Measurements from ENCODE around the gene MED6.

MED6 gene

GRCh38 chr14:70624972-70625371, 24.5 kb upstream of the MED6 start:
- no peak for DNase-seq
- Histone ChIP-seq H3K36me3 (replicated peaks; ENCODE audit: insufficient read depth, low read length) (no peaks in the 10 kb centered on the region), H3K27ac (ENCODE audit: low read length) (no peak overlapping the region), H2AFZ (ENCODE audit: low read length) (no peak overlapping the region), H3K4me2 (ENCODE audit: low read depth, low read length) (no peak overlapping the region), H4K20me1 (ENCODE audit: insufficient read depth, low read length) (no peaks in the 10 kb centered on the region), H3K27me3 (replicated peaks; ENCODE audit: insufficient read depth, low read length) (no peaks in the 10 kb centered on the region), H3K9me3 (replicated peaks; ENCODE audit: insufficient read depth, low read length) (no peaks in the 10 kb centered on the region), H3K9ac (ENCODE audit: low read length) (no peak overlapping the region), H3K4me3 (ENCODE audit: low read length) (no peak overlapping the region), H3K4me1 (ENCODE audit: low read length) (no peaks in the 10 kb centered on the region), H3F3A (ENCODE audit: insufficient read depth, low read length) (no peaks in the 10 kb centered on the region), H3K9me2 (replicated peaks; ENCODE audit: insufficient read depth, low read length) (no peaks in the 10 kb centered on the region), H3K79me2 (ENCODE audit: low read length) (no peaks in the 10 kb centered on the region)
- TF ChIP-seq EZH2 (optimal IDR thresholded peaks at IDR 0.05; ENCODE audit: low read depth, low read length) (no peak), CTCF (IDR thresholded peaks at IDR 0.05; ENCODE audit: low read length) (no peak), EZH2phosphoT487 (IDR thresholded peaks at IDR 0.05; ENCODE audit: low read length) (no peak)

GRCh38 chr14:70622111-70622712, 21.8 kb upstream of the MED6 start:
- peak; percentile 38 for DNase-seq
- Histone ChIP-seq H3K27ac (ENCODE audit: low read length) (no peak overlapping the region), H3K9me2 (replicated peaks; ENCODE audit: insufficient read depth, low read length) (no peaks in the 10 kb centered on the region), H3K79me2 (ENCODE audit: low read length) (no peaks in the 10 kb centered on the region), H3K9me3 (replicated peaks; ENCODE audit: insufficient read depth, low read length) (no peaks in the 10 kb centered on the region), H3K27me3 (replicated peaks; ENCODE audit: insufficient read depth, low read length) (no peaks in the 10 kb centered on the region), H3K4me1 (ENCODE audit: low read length) (no peaks in the 10 kb centered on the region), H3K9ac (ENCODE audit: low read length) (no peak overlapping the region), H4K20me1 (ENCODE audit: insufficient read depth, low read length) (no peaks in the 10 kb centered on the region), H3F3A (ENCODE audit: insufficient read depth, low read length) (no peaks in the 10 kb centered on the region), H3K4me2 (ENCODE audit: low read depth, low read length) (no peak overlapping the region), H3K4me3 (ENCODE audit: low read length) (no peak overlapping the region), H2AFZ (ENCODE audit: low read length) (no peak overlapping the region), H3K36me3 (replicated peaks; ENCODE audit: insufficient read depth, low read length) (no peaks in the 10 kb centered on the region)
- TF ChIP-seq CTCF (IDR thresholded peaks at IDR 0.05; ENCODE audit: low read length) (peak; percentile 57), EZH2phosphoT487 (IDR thresholded peaks at IDR 0.05; ENCODE audit: low read length) (no peak), EZH2 (optimal IDR thresholded peaks at IDR 0.05; ENCODE audit: low read depth, low read length) (no peak)

- no peak for TF ChIP-seq EZH2phosphoT487 (IDR thresholded peaks at IDR 0.05; ENCODE audit: low read length)
- TF ChIP-seq EZH2 (optimal IDR thresholded peaks at IDR 0.05; ENCODE audit: low read depth, low read length) = no peak
- TF ChIP-seq CTCF (IDR thresholded peaks at IDR 0.05; ENCODE audit: low read length) = no peak
- no peaks in the 10 kb centered on the region for H3K79me2 ChIP-seq (ENCODE audit: low read length)
- no peak for DNase-seq
- H2AFZ ChIP-seq (ENCODE audit: low read length) = no peak overlapping the region
- no peaks in the 10 kb centered on the region for H4K20me1 ChIP-seq (ENCODE audit: insufficient read depth, low read length)
- no peaks in the 10 kb centered on the region for H3F3A ChIP-seq (ENCODE audit: insufficient read depth, low read length)
- H3K4me1 ChIP-seq (ENCODE audit: low read length) = no peaks in the 10 kb centered on the region
- H3K27ac ChIP-seq (ENCODE audit: low read length) = no peak overlapping the region
- no peaks in the 10 kb centered on the region for H3K9me3 ChIP-seq (replicated peaks; ENCODE audit: insufficient read depth, low read length)
- no peaks in the 10 kb centered on the region for H3K9me2 ChIP-seq (replicated peaks; ENCODE audit: insufficient read depth, low read length)
- no peaks in the 10 kb centered on the region for H3K27me3 ChIP-seq (replicated peaks; ENCODE audit: insufficient read depth, low read length)
- H3K4me2 ChIP-seq (ENCODE audit: low read depth, low read length) = no peak overlapping the region
- H3K4me3 ChIP-seq (ENCODE audit: low read length) = no peak overlapping the region
- no peaks in the 10 kb centered on the region for H3K36me3 ChIP-seq (replicated peaks; ENCODE audit: insufficient read depth, low read length)
- no peak overlapping the region for H3K9ac ChIP-seq (ENCODE audit: low read length)
These were observed 19.3 kb upstream of the MED6 start for GRCh38 chr14:70619708-70620107.

All from MM.1S (cell line).